ENCODE measurements around the gene IKZF3. TPM values are rescaled to one million over a fixed set of nuclear protein-coding genes. Genes with fewer than 3 reads are reported as not detected.

Gene IKZF3
- polyA plus RNA-seq, 1 donor (not counting 4 experiments of a cell fraction or from before 2014, with no cell fraction given) = not detected

GRCh38 chr17:39810939-39811728, 53.0 kb downstream of the IKZF3 start:
- no peak overlapping the region for H2AFZ ChIP-seq (ENCODE audit: control insufficient read depth, low read length)
- TF ChIP-seq CTCF (optimal IDR thresholded peaks at IDR 0.05 in 1 of 3, IDR thresholded peaks at IDR 0.05 in 1 of 3, conservative IDR thresholded peaks at IDR 0.05 in 1 of 3; ENCODE audit: extremely low read depth in 1 of 3, insufficient read depth in 2 of 3, low read length in 3 of 3) = no peak
- H3K36me3 ChIP-seq (ENCODE audit: control insufficient read depth in 2 of 2, extremely low read depth in 1 of 2, insufficient read depth in 2 of 2, low read length in 2 of 2) = no peaks in the 10 kb centered on the region
- no peak overlapping the region for H3K4me2 ChIP-seq (ENCODE audit: control insufficient read depth, extremely low read depth, insufficient read depth, low read depth, low read length)
- no peaks in the 10 kb centered on the region for H3K79me2 ChIP-seq (ENCODE audit: control insufficient read depth, insufficient read depth, low read length)
- no peak for FAIRE-seq
- dilution Hi-C loops (cut with MboI; ENCODE audit: extremely low pct_ligation_motif_present, low sequenced_read_pairs) = no loop called here
- no peak overlapping the region for H3K9ac ChIP-seq (ENCODE audit: control insufficient read depth, extremely low read depth, insufficient read depth, low read length)
- no peaks in the 10 kb centered on the region for H3K4me1 ChIP-seq (ENCODE audit: control insufficient read depth, extremely low read depth, insufficient read depth, low read length)
- no peak overlapping the region for H3K27ac ChIP-seq (ENCODE audit: control insufficient read depth, insufficient read depth, low read length)
- no peak overlapping the region for H3K4me3 ChIP-seq (ENCODE audit: control insufficient read depth in 2 of 3, extremely low read depth in 1 of 3, insufficient read depth in 2 of 3, low read depth in 1 of 3, low read length in 3 of 3)
- DNase-seq (ENCODE audit: low read depth, low spot score) = no peak
- H3K27me3 ChIP-seq (ENCODE audit: control insufficient read depth, extremely low read depth, insufficient read depth, low read length) = no peaks in the 10 kb centered on the region
- no peaks in the 10 kb centered on the region for H4K20me1 ChIP-seq (ENCODE audit: control insufficient read depth, extremely low read depth, insufficient read depth, low read length)
- H3K9me3 ChIP-seq (ENCODE audit: control insufficient read depth, low read depth, low read length) = no peaks in the 10 kb centered on the region
- H3K9me1 ChIP-seq (ENCODE audit: control insufficient read depth, extremely low read depth, insufficient read depth, low read length) = no peaks in the 10 kb centered on the region

- H3K9ac ChIP-seq (ENCODE audit: control insufficient read depth, extremely low read depth, insufficient read depth, low read length) = no peak overlapping the region
- dilution Hi-C loops (cut with MboI; ENCODE audit: extremely low pct_ligation_motif_present, low sequenced_read_pairs) = no loop called here
- H3K27ac ChIP-seq (ENCODE audit: control insufficient read depth, insufficient read depth, low read length) = no peak overlapping the region
- no peaks in the 10 kb centered on the region for H3K9me3 ChIP-seq (ENCODE audit: control insufficient read depth, low read depth, low read length)
- H4K20me1 ChIP-seq (ENCODE audit: control insufficient read depth, extremely low read depth, insufficient read depth, low read length) = no peaks in the 10 kb centered on the region
- no peaks in the 10 kb centered on the region for H3K79me2 ChIP-seq (ENCODE audit: control insufficient read depth, insufficient read depth, low read length)
- no peak for TF ChIP-seq EZH2 (IDR thresholded peaks at IDR 0.05; ENCODE audit: low read length)
- TF ChIP-seq CTCF (optimal IDR thresholded peaks at IDR 0.05 in 1 of 3, IDR thresholded peaks at IDR 0.05 in 1 of 3, conservative IDR thresholded peaks at IDR 0.05 in 1 of 3; ENCODE audit: extremely low read depth in 1 of 3, insufficient read depth in 2 of 3, low read length in 3 of 3) = no peak
- H3K4me2 ChIP-seq (ENCODE audit: control insufficient read depth, extremely low read depth, insufficient read depth, low read depth, low read length) = no peak overlapping the region
- no peak overlapping the region for H3K4me3 ChIP-seq (ENCODE audit: control insufficient read depth in 2 of 3, extremely low read depth in 1 of 3, insufficient read depth in 2 of 3, low read depth in 1 of 3, low read length in 3 of 3)
- H3K36me3 ChIP-seq (ENCODE audit: control insufficient read depth in 2 of 2, extremely low read depth in 1 of 2, insufficient read depth in 2 of 2, low read length in 2 of 2) = no peaks in the 10 kb centered on the region
- DNase-seq (ENCODE audit: low read depth, low spot score) (no peak), FAIRE-seq (no peak)
- H2AFZ ChIP-seq (ENCODE audit: control insufficient read depth, low read length) = no peak overlapping the region
- no peaks in the 10 kb centered on the region for H3K27me3 ChIP-seq (ENCODE audit: control insufficient read depth, extremely low read depth, insufficient read depth, low read length)
- H3K4me1 ChIP-seq (ENCODE audit: control insufficient read depth, extremely low read depth, insufficient read depth, low read length) = no peaks in the 10 kb centered on the region
- H3K9me1 ChIP-seq (ENCODE audit: control insufficient read depth, extremely low read depth, insufficient read depth, low read length) = no peaks in the 10 kb centered on the region
These were observed 54.9 kb downstream of the IKZF3 start for GRCh38 chr17:39809221-39809620.

Measured in keratinocyte (primary cell).